IMR-90 (cell line): Measurements from ENCODE around the gene PPP1R1A.

Source experiments
- BHLHE40 ChIP-seq: fragments of 150-350 bp; IDR thresholded peaks from 2 replicates; pipeline ENCODE4 v1.6.1; 2016; ENCODE audit warnings: mild to moderate bottlenecking, low read depth, low read length
- CEBPB ChIP-seq: IDR thresholded peaks from 2 replicates; pipeline ENCODE4 v1.6.1; 2012; ENCODE audit warnings: low read depth, low read length, improper control_type of control experiment
- CHD1 ChIP-seq: IDR thresholded peaks from 2 replicates; pipeline ENCODE4 v1.6.1; 2012; ENCODE audit warnings: low read depth, low read length, improper control_type of control experiment
- CTCF ChIP-seq: conservative IDR thresholded peaks from 2 replicates; pipeline ENCODE4 v1.5.1; 2012; ENCODE audit warnings: mild to moderate bottlenecking, low read depth, low read length, improper control_type of control experiment
- FOS ChIP-seq: fragments of 150-350 bp; IDR thresholded peaks from 2 replicates; pipeline ENCODE4 v1.6.1; 2016; ENCODE audit warnings: low read depth, low read length
- MAFK ChIP-seq: IDR thresholded peaks from 2 replicates; pipeline ENCODE4 v1.6.1; 2012; ENCODE audit warnings: low read depth, low read length, improper control_type of control experiment
- NFE2L2 ChIP-seq: fragments of 150-350 bp; IDR thresholded peaks from 2 replicates; pipeline ENCODE4 v1.6.1; 2016; ENCODE audit warnings: low read depth, mild to moderate bottlenecking, low read length
- POLR2A ChIP-seq: IDR thresholded peaks from 2 replicates; pipeline ENCODE4 v1.6.1; 2012; ENCODE audit warnings: mild to moderate bottlenecking, low read depth, low read length
- RAD21 ChIP-seq: IDR thresholded peaks from 2 replicates; pipeline ENCODE4 v1.6.1; 2012; ENCODE audit warnings: low read length, improper control_type of control experiment
- RCOR1 ChIP-seq: IDR thresholded peaks from 2 replicates; pipeline ENCODE4 v1.6.1; 2012; ENCODE audit warnings: mild to moderate bottlenecking, low read length, improper control_type of control experiment; ENCODE audit not compliant: insufficient replicate concordance
- RFX5 ChIP-seq: IDR thresholded peaks from 2 replicates; pipeline ENCODE4 v1.8.0; 2012; ENCODE audit warnings: low read depth, mild to moderate bottlenecking, low read length, moderate library complexity
- USF2 ChIP-seq: fragments of 150-350 bp; IDR thresholded peaks from 2 replicates; pipeline ENCODE4 v1.6.1; 2017; ENCODE audit warnings: mild to moderate bottlenecking, antibody characterized with exemption, low read length, low read depth

DNA sequence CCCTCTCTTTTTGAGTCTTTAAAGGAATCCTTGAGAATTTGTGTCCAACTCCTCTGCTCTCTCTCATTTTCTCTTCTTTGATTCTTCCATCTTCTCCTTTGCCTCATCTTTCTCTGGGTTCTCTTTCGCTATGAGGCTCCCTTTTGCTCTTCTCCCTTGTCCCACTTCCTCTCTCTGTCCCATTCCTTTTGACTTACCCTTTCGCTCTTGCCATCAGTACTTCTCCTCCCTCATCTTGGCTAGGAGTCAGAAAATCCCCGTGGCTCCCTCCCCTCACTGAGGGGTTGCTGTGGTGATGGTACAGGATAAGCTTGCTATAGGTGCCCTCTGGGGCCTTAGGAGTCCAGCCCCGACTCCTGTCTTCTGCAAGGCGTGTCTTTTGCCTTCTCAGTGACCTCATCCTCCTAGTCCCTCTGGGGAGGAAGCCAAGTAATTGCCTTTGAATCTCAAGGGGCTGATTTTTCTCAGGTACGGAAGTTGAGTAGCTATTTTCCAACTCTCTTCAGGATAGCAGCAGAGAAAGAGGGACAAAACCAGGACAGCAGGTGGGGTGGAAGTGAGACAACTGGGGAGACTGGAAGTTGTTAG, 32.7 kb downstream of the PPP1R1A start:
- TF ChIP-seq CTCF (no peak), CHD1 (no peak), RAD21 (no peak), BHLHE40 (no peak), RFX5 (no peak), MAFK (no peak), RCOR1 (no peak), USF2 (no peak), POLR2A (no peak), NFE2L2 (no peak), FOS (no peak), CEBPB (no peak)
